ENCODE results near the gene PPHLN1.

GRCh38 chr12:42484996-42485395 is 159.0 kb downstream of the PPHLN1 start:
- TF ChIP-seq CTCF (IDR thresholded peaks at IDR 0.05; ENCODE audit: borderline replicate concordance, extremely low read depth, low read length, poor library complexity, severe bottlenecking) (no peak), EZH2 (IDR thresholded peaks at IDR 0.05; ENCODE audit: borderline replicate concordance, low read depth, low read length, severe bottlenecking) (no peak)

Measured in DND-41 (cell line).